Activated naive CD4-positive, alpha-beta T cell treated with anti-CD3 and anti-CD28 coated beads, Interleukin-2, amount 50 U/mL, for 72 hours (primary cell): ENCODE measurements around the gene VOPP1. TPM values are rescaled to one million over a fixed set of nuclear protein-coding genes. Genes with fewer than 3 reads are reported as not detected.
"Not testable (repeated sequence)": the region's sequence is repeated elsewhere in the genome, so short reads cannot be mapped to it uniquely, and the experiment has no call there.

ENCODE experiments used
- ATAC-seq, 2 donors: fragments of 150-1000 bp; cut with Tn5 transposase; 2 replicates each; pipeline ENCODE4 v1.10.0; 2021; ENCODE audit warnings: mild to moderate bottlenecking in 2 of 2, moderate library complexity in 2 of 2
- DNase-seq, 2 donors: peaks; one replicate each; pipeline ENCODE4 v3.0.0; 2021 to 2022; ENCODE audit warnings: low spot score in 2 of 2
- H3K27ac Mint-ChIP-seq, 2 donors: one replicate each; pipeline ENCODE4 v1.8.0; 2022; ENCODE audit warnings: mild to moderate bottlenecking in 2 of 2, mixed read lengths in 2 of 2
- H3K36me3 Mint-ChIP-seq, 2 donors: one replicate each; pipeline ENCODE4 v1.8.0; 2022; ENCODE audit warnings: mixed read lengths in 2 of 2
- H3K9me3 Mint-ChIP-seq, 2 donors: one replicate each; pipeline ENCODE4 v1.8.0; 2022; ENCODE audit warnings: mixed read lengths in 2 of 2
- total RNA-seq, 2 donors: library from RNA; stranded (reverse); gene quantifications; one replicate each; pipeline ENCODE4 v1.2.3, GENCODE V29; 2022

VOPP1 gene
- total RNA-seq, 2 donors from 2014 or later = 52.0 to 124 TPM

DNA sequence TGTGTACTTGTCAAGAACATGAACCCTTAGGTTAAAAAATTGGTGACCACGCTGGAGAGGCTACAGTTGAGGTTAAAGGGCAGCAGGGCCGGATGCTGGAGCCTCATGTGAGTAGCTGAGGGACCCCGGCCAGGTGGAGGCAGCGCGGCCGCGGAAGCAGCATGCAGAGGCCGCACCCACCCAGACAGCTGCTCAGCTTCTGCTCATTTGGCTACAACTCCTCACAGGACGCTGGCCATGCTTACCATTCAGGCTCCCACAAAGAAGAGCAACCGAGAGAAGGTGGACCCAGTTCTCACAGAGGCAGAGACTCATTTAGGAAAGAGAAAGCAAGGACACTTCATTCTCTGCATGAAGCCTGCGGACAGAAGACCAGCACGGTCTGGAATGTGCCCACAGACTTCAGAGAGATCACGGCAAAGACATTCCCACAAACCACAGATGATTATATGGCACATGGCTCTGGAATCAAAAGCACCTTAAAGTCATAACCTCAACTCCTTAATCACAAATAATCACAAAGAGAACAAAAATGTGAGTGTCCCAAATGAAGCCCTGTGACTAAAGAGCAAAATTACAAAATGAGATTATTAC is 94.4 kb downstream of the VOPP1 start:
- H3K9me3 Mint-ChIP-seq = no peaks in the 10 kb centered on the region
- ATAC-seq (no peak), DNase-seq (no peak)
- H3K27ac Mint-ChIP-seq = no peak overlapping the region
- peaks cover 0 to 33% of the 10 kb centered on the region in 2 donors for H3K36me3 Mint-ChIP-seq

DNA sequence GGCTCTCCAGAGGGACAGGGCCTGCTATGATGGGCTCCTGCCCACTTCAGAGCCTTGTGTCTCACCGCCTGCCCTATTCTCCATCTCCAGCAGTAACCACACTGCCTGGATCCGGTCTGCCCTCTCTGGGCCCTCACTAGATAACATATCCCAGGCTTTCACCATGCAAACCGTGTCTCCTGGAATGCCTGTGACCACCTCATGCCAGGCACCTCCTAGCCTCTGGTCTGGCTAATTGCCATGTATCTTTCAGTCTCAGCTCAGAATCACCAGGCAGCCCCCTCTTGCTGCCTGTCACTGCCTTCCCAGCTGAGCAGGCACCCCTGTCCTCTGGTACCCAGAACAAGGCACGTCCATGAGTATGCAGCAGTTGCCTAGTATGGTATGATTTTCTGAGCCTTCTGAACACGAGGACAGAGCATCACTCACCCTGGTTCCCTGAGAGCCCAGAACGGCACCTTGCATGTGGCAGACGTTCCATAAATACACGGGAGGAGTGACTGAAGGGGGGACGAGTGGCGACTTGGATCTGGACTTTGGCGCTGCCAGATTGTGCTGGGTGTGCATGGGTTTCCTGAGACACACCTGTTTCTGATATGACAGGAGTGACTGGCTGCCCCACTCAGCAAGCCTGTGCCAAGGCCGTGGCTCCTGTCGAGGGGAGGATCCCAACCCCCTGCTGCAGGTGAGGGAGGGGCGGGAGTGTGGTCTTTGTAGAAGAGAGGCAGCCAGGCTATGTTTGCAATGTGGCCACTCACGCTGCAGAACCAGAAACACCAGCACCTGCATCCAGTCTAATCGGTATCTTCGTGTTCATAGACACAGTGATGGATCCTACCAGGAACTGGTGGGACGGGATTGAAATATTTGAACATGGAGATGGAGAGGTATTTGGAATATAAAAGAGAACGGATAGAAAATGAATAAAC is 95.2 kb downstream of the VOPP1 start:
- ATAC-seq = no peak
- H3K27ac Mint-ChIP-seq = peak overlapping the region; percentile 80 to 94
- no peak for DNase-seq
- H3K9me3 Mint-ChIP-seq = no peaks in the 10 kb centered on the region
- peaks cover under 1 to 34% of the 10 kb centered on the region in 2 donors for H3K36me3 Mint-ChIP-seq

DNA sequence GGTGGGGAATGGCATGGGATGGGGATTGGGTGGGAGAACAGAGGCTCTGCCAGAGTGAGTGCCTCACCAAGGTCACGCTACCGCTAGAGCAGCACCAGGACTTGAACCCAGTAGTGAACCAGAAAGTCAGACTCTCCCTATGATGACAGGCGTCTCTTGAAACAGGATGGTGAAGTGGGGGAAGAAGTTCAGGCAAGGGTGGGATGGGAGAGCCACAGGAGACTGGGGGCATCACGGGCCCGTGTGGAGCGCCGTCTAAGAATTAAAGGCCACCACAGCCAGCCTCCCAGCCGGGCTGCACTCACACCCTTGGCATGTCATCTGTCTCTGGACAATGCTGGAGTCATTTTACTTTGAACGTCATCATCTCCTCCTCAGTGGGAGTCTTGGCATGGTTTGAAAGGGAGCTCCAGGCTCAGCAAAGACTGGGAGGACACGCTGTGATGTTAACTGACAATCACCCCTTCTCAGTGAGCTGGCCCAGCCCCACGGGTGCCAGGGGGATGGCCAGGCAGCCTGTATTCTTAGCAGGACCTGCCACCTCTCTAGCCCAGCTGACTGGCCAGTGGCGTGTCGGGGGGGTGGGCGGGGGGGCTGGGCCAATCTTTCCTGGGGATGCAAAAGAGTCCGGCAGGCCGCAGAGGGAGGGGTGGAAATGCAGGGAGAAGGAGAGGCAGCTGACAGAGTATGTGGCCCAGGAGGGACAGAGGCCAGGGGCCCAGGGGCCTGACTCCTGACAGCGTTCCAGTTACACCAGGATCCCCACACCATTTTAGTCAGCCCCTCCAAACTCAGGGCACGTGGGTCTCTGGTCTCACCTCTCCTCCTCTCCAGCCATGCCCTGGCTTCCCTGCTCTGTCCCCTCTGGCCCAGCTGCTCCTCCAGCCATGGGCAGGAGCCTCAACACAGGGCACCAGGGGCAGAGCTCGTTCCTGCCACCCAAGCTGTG is 96.2 kb downstream of the VOPP1 start:
- H3K9me3 Mint-ChIP-seq = no peaks in the 10 kb centered on the region
- ATAC-seq (peak in 1 of 2 donors; percentile 10), DNase-seq (no peak)
- peaks cover 5 to 40% of the 10 kb centered on the region in 2 donors for H3K36me3 Mint-ChIP-seq
- H3K27ac Mint-ChIP-seq = peak overlapping the region; percentile 80 to 94

DNA sequence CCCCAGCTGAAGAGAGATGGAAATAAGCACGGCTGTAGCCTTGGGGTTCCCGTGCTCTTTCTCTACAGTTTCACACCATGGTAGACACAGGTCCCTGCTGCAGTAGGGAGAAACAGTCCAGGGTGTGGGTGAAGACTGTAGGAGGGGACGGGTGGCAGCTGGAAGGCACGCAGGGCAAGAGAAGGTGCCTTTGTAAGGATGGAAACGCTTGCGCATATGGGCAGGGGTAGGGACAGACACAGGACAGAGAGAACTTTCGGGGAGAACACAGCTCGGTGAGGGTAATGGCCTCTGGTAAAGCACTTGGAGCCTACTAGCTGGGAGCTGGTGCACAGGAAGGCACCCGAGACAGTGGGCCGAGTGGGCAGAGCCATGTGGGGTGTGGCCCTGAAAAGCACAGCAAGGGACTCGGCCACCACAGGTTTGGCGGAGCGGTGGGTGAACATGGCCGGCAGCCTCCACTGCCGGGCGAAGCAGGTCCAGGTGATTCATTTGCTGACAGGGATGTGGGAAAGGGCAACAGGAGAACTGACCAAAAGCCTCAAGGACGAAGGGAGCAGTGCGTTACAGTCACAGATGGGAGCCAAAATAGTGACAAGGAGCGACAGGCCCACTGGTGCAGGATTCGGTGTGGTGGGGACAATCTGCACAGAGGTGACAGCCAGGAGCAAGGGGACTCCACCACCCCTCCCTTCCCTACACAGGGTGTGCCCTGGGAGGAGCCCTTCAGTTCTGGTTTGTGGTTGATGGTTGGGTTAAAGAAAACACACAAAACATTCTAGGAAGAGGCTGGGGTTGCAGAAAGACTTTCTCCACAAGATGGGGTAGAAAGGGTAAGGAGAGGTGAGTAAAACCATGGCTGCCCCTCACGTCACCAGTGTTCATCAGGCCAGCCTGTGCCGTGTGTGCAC is 97.1 kb downstream of the VOPP1 start:
- H3K9me3 Mint-ChIP-seq = no peaks in the 10 kb centered on the region
- peaks cover 5 to 38% of the 10 kb centered on the region in 2 donors for H3K36me3 Mint-ChIP-seq
- ATAC-seq = peak; percentile 49 to 53
- no peak for DNase-seq
- H3K27ac Mint-ChIP-seq = peak overlapping the region; percentile 30 to 62

DNA sequence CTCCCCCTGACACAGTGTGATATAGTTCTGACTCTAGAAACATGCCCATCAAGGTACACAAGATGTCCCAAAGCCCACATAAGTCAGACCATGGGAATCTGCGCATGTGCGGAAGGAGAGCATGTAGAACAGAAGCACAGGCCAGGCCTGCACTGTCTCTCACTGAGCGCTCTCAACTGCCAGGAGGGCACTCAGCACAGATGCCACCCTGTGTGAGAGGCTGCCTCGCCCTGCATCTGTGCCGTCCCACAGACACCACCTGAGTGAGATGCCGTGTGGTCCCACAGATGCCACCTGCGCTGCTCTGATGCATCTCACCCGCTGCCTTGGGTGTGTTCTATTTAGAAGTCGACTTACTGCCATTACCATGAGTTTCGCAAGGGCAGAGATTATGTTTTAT is 98.4 kb downstream of the VOPP1 start:
- DNase-seq = no peak
- ATAC-seq = no peak
- Mint-ChIP-seq H3K9me3 (no peaks in the 10 kb centered on the region), H3K36me3 (peaks cover 5 to 39% of the 10 kb centered on the region in 2 donors), H3K27ac (peak overlapping the region; percentile 30 to 62)

DNA sequence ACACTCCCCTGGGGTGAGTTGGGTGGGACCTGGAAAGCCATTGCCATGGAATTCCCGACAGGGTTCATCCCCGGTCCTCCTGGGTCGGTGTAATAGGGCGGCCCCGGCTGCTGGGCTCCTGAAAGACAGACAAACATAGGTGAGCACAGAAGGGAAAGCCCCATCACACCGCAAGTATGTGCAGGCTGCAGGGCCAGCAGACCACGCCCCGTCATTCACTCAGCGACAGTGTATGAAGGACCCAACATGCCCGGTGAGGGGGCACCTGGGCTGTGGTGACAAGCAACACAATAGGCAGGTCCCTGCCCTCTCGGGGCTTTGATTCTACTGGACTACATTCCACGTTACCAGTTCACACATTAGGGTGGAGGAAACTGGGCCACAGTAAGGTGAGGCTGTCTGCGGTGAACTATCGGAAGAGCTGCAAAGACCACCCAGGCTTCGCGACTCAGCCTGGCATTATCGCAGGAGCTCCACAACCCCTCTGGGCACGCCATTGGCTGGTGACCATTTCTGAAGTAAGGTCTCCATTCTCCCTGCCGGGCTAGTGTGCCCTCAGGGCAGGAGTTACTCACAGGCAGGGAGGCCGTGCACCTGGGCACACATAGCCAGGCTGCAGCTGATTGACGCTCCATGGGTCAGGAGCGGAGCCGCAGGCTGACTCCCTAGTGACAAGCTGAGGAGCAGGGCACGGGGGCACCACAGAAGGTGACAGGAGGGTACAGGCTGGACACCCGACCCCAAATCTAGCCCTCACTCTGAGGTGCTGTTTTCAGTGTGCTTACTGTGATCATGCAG is 99.2 kb downstream of the VOPP1 start:
- ATAC-seq (peak in 1 of 2 donors; percentile 39), DNase-seq (no peak)
- H3K36me3 Mint-ChIP-seq = peaks cover 5 to 47% of the 10 kb centered on the region in 2 donors
- no peaks in the 10 kb centered on the region for H3K9me3 Mint-ChIP-seq
- no peak overlapping the region for H3K27ac Mint-ChIP-seq

DNA sequence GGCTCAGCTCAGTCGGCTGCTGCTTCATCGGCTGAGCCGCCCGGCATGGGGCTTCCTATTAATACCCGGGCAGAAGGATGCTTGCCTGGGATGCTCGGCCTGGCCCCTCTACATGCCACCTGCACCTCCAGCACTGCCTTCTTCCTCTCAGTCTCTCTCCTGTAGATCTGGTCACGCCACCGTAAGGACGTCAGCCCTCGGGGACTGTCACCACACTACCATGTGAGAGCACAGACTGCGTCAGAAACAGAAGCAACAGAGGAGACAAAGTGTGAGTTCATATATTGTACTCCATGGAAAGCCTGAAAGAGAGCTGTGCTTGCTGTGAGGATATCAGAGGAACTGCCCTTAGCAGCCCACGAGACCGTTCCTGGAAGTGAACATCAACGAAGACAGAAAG is 99.9 kb downstream of the VOPP1 start:
- not testable (repeated sequence) for ATAC-seq, H3K9me3 Mint-ChIP-seq, H3K27ac Mint-ChIP-seq, DNase-seq
- peaks cover 9 to 50% of the 10 kb centered on the region in 2 donors for H3K36me3 Mint-ChIP-seq

DNA sequence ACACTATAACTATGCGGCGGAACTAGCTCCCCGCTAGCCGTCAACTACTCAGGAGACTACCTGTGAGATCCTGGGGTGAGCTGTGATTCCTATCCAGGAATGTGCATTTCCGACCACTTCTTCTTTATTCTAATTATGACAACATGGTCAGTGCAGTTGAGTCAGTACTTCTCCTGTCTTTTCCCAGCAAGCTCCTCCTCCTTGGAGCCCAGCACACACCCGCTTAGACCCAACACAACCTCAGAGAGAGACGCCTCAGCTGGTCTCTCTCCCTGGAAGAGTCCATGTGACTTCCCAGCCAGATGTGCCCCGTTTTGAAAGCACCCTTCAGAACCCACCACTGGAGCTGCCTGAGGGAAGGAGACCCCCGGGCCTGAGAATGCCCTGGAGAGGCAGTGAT is 100.7 kb downstream of the VOPP1 start:
- peaks cover 13 to 50% of the 10 kb centered on the region in 2 donors for H3K36me3 Mint-ChIP-seq
- H3K9me3 Mint-ChIP-seq, DNase-seq, H3K27ac Mint-ChIP-seq, ATAC-seq: not testable (repeated sequence)

DNA sequence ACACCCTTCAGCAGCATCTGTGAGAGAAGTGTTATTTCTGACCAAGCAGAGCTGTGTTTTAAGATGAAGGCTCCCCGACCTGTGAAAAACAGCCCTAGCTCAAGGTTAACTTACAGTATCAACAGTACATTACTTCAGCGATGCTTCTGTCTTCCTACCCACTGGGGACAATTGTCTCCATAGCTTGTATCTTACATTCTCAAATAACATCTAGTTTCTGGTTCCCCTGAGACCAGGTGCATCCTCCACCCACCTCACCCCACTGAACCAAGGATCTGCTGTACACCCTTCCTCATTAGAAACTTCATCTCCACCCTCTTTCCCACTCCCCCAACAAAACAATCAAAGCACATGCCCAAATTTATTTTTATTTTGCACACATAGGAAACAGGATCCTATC is 102.0 kb downstream of the VOPP1 start:
- peaks cover 15 to 61% of the 10 kb centered on the region in 2 donors for H3K36me3 Mint-ChIP-seq
- peak overlapping the region in 1 of 2 donors; percentile 40 for H3K27ac Mint-ChIP-seq
- DNase-seq (no peak), ATAC-seq (no peak)
- peaks cover 0 to 7% of the 10 kb centered on the region in 2 donors for H3K9me3 Mint-ChIP-seq

DNA sequence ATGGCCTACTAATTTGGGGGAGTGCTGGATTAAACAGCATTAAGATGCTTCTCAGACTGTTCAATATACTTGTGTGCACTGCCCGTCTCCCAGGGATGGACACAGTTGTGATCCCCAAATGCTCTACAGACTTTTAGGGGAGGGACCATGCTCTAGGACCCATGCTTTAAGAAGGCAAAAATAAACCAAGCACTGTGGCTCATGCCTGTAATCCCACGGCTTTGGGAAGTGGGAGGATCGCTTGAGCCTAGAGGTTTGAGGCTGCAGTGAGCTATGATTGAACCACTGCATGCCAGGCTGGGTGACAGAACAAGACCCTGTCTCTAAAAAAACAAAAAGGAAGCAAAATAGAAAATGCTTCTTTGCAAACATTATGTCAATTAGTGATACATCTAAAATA is 102.6 kb downstream of the VOPP1 start:
- no peak for DNase-seq
- ATAC-seq = no peak
- Mint-ChIP-seq H3K9me3 (peaks cover 0 to 7% of the 10 kb centered on the region in 2 donors), H3K27ac (peak overlapping the region in 1 of 2 donors; percentile 87), H3K36me3 (peaks cover 21 to 61% of the 10 kb centered on the region in 2 donors)

DNA sequence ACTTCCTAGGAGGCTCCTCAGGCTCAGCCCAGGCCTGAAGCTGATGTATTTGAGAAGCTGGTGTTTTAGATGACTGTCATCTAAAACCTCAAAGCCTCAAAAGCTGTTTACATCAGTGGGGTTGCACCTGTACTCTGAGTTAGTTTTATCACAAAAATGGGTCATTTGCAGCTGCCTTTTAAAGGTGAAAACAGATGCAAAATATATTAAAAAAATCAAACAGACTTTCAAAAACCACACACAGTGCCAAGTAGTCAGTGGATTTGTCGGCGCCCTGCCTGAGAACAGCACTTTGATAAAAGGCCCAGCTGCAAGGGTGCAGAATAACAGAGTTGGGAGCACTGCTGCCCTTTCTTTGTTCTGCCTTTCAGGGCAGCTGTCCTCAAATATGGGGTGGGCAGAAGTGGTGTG is 103.0 kb downstream of the VOPP1 start:
- Mint-ChIP-seq H3K27ac (peak overlapping the region; percentile 0 to 87), H3K36me3 (peaks cover 22 to 61% of the 10 kb centered on the region in 2 donors), H3K9me3 (peaks cover 0 to 7% of the 10 kb centered on the region in 2 donors)
- DNase-seq (no peak), ATAC-seq (peak; percentile 79 to 87)

DNA sequence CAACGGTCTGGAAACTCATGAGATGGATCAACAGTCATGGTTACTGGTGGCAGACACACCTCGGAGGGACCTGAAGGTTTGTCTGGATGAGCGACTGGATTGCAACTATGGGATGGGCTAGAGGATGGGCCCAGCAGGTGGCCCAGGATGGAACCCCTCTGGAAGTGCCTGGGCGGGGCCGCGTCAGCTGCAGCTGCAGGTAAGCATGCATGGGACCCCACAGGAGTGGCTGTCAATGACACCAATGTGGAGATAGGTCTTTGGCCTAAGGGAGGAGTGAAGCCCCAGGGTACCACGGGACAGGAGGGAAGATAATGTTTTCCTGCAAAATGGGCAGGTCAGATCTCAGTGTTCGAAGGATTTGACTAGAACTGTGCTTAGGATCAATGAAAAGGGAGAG is 103.8 kb downstream of the VOPP1 start:
- Mint-ChIP-seq H3K27ac (peak overlapping the region; percentile 0 to 87), H3K9me3 (peaks cover 0 to 8% of the 10 kb centered on the region in 2 donors), H3K36me3 (peaks cover 28 to 65% of the 10 kb centered on the region in 2 donors)
- no peak for DNase-seq
- ATAC-seq = no peak

DNA sequence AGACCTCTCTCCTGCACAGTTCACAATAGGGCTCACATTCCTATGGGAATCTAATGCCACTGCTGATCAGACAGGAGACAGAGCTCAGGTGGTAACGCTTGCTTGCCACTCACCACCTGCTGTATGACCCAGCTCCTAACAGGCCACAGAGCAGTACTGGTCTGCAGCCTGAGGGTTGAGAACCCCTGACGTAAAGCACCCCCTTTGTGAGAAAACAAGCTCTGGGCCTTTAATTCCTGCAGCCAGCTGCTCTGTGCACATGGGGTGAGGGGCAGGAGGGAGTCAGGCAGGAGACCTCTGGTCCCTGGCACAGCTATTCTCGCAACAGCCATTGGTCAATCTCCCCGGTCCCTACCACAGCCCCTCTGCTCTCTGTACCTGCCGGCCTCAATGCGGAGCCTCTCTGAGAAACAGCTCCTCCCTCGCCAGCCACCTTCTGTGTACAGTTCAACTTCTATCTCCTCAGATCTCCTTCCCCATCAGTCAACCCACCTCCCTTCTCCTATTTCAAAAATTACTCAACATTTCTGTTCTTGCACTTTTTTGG is 105.2 kb downstream of the VOPP1 start:
- Mint-ChIP-seq H3K9me3 (peaks cover 0 to 20% of the 10 kb centered on the region in 2 donors), H3K27ac (peak overlapping the region; percentile 11 to 72), H3K36me3 (peaks cover 33 to 75% of the 10 kb centered on the region in 2 donors)
- ATAC-seq = no peak
- no peak for DNase-seq

DNA sequence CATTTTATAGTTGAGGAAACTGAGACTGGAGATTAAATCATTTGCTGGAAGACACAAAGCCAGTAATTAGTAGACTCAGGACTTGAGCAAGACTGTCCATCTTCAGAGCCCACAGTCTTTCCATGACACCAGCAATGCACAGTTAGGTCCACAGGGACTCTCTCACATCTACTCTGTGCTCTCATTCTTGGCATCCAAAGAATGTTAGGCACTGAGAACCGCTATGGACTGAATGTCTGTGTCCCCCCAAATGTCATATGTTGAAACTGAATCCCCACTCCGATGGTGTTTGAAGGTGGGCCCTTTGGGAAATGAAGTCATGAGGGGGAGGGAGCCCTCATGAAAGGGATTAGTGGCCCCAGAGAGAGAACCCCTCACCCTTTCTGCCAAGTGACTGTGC is 106.6 kb downstream of the VOPP1 start:
- peaks cover 5 to 30% of the 10 kb centered on the region in 2 donors for H3K9me3 Mint-ChIP-seq
- ATAC-seq (no peak), DNase-seq (no peak)
- peaks cover 34 to 78% of the 10 kb centered on the region in 2 donors for H3K36me3 Mint-ChIP-seq
- peak overlapping the region in 1 of 2 donors; percentile 55 for H3K27ac Mint-ChIP-seq
